NCI-H2107 treated with DMSO at 0.1 percent for 48 hours (cell line): Measurements from ENCODE around the gene UBE2H.
"Not testable (repeated sequence)": the region's sequence is repeated elsewhere in the genome, so short reads cannot be mapped to it uniquely, and the experiment has no call there.

Experiments used
- DNase-seq: peaks from one replicate; lab custom pipeline; 2025; ENCODE audit not compliant: unreplicated experiment; lab: John Stamatoyannopoulos, UW

UBE2H gene

GRCh38 chr7:129911790-129912189 is 41.0 kb downstream of the UBE2H start:
- no peak for DNase-seq

- no peak for DNase-seq
Measured at GRCh38 chr7:129909669-129910068, 43.1 kb downstream of the UBE2H start.

- DNase-seq = no peak
Measured at GRCh38 chr7:129908181-129908580, 44.6 kb downstream of the UBE2H start.

GRCh38 chr7:129907122-129907736 is 45.5 kb downstream of the UBE2H start:
- DNase-seq = no peak

- DNase-seq = no peak
Measured at GRCh38 chr7:129906700-129907099, 46.1 kb downstream of the UBE2H start.

GRCh38 chr7:129903935-129904334 is 48.8 kb downstream of the UBE2H start:
- DNase-seq = no peak

- DNase-seq = no peak
Measured at GRCh38 chr7:129902788-129903422, 49.9 kb downstream of the UBE2H start.

GRCh38 chr7:129898502-129899160 is 54.1 kb downstream of the UBE2H start:
- no peak for DNase-seq

GRCh38 chr7:129898007-129898406 is 54.8 kb downstream of the UBE2H start:
- no peak for DNase-seq

- DNase-seq = no peak
Measured at GRCh38 chr7:129896568-129897382, 56.0 kb downstream of the UBE2H start.

- not testable (repeated sequence) for DNase-seq
Measured at GRCh38 chr7:129894184-129894583, 58.6 kb downstream of the UBE2H start.

- DNase-seq = no peak
Measured at GRCh38 chr7:129890090-129890489, 62.7 kb downstream of the UBE2H start.

- DNase-seq = peak; percentile 33
Measured at GRCh38 chr7:129889133-129889844, 63.5 kb downstream of the UBE2H start.

GRCh38 chr7:129887865-129888264 is 64.9 kb downstream of the UBE2H start:
- no peak for DNase-seq

- no peak for DNase-seq
Measured at GRCh38 chr7:129886818-129887186, 66.0 kb downstream of the UBE2H start.

GRCh38 chr7:129886167-129886817 is 66.5 kb downstream of the UBE2H start:
- no peak for DNase-seq

GRCh38 chr7:129884495-129884894 is 68.3 kb downstream of the UBE2H start:
- no peak for DNase-seq

- no peak for DNase-seq
Measured at GRCh38 chr7:129883151-129883550, 69.6 kb downstream of the UBE2H start.

- no peak for DNase-seq
Measured at GRCh38 chr7:129882531-129882930, 70.2 kb downstream of the UBE2H start.

GRCh38 chr7:129877146-129877792 is 75.5 kb downstream of the UBE2H start:
- no peak for DNase-seq
